ENCODE measurements around the gene ALPG. TPM values are rescaled to one million over a fixed set of nuclear protein-coding genes. Genes with fewer than 3 reads are reported as not detected.
A peak's percentile ranks its signal among the peaks of the same experiment; 100 is the strongest.

The ALPG gene
- total and polyA plus RNA-seq, 2 of the 4 experiments (the other 2 are of a cell fraction): not detected

DNA sequence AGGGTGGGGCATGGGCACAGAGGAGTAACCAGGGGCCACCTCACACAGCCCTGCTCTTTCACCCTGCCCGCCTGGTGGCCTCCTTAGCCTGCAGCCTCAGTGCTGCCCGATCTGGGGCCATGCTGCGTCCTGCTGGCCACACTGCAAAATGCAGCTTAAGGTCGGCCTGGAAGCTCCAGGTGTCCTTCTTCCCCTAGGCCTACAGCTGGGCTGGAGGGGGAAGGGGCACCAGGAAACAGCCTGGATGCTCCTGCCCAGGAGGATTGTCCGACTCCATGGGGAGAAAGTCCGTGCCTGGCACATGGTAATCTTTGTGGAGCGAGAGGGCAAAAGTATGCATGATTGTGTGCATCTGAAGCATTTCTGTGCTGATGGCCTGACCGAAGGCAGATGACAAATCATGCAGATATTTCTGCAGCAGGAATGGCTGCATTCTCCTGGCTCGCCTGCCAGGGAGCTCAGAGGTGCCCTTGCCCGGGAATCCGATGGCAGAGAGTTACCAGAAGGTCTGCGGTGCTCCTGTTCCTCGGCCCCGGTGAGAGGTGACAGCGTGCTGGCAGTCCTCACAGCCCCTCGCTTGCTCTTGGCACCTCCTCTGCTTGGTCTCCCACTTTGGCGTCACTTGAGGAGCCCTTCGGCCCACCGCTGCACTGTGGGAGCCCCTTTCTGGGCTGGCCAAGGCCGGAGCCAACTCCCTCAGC lies 40.9 kb upstream of the ALPG start:
- peak; percentile 92 for ATAC-seq (ENCODE audit: low read depth)
- CTCF ChIA-PET: no interaction called here

More for the DNA sequence above, 40.9 kb upstream of the ALPG start:
- H3K4me3 ChIP-seq (ENCODE audit: insufficient read depth, low read depth, low read length): no peak overlapping the region
- no peak overlapping the region for H3K14ac ChIP-seq (replicated peaks; ENCODE audit: low read depth, low read length)
- no peaks in the 10 kb centered on the region for H4K20me1 ChIP-seq (ENCODE audit: insufficient read depth, low read length)
- peak overlapping the region; percentile 76 for H2AFZ ChIP-seq (replicated peaks; ENCODE audit: low read length, poor library complexity)
- H2BK15ac ChIP-seq (ENCODE audit: low read depth, low read length): no peak overlapping the region
- intact Hi-C loops (cut with micrococcal nuclease): no loop called here
- no peak overlapping the region for H3K9ac ChIP-seq (ENCODE audit: low read depth, low read length)
- dilution Hi-C loops (cut with HindIII; ENCODE audit: low sequenced_read_pairs, unreplicated experiment): no loop called here
- H3K18ac ChIP-seq (ENCODE audit: low read depth, low read length): no peak overlapping the region
- H4K91ac ChIP-seq (ENCODE audit: insufficient read depth, low read depth, low read length): no peak overlapping the region
- 49% methylated on average over 9 of the region's 20 CpGs; no CpG with 5 or more reads in 1 of the 2 experiments for WGBS, 2 experiments (ENCODE audit: extremely low coverage in 2 of 2, insufficient read length in 1 of 2)
- H2BK120ac ChIP-seq (ENCODE audit: low read depth, low read length): no peak overlapping the region
- no peak overlapping the region for H3K23ac ChIP-seq (ENCODE audit: low read depth, low read length)
- H2BK20ac ChIP-seq (ENCODE audit: low read depth, low read length): no peak overlapping the region
- H3K27ac ChIP-seq (ENCODE audit: insufficient read depth, low read length): no peak overlapping the region
- H2BK5ac ChIP-seq (ENCODE audit: low read depth, low read length, poor library complexity, severe bottlenecking): no peak overlapping the region
- H3K36me3 ChIP-seq (ENCODE audit: control insufficient read depth, insufficient read depth, low read length): no peaks in the 10 kb centered on the region
- H3K9me1 ChIP-seq (ENCODE audit: insufficient read depth, low read length): no peaks in the 10 kb centered on the region
- no peak overlapping the region for H4K5ac ChIP-seq (ENCODE audit: low read depth, low read length)
- DNase-seq: peak; percentile 21
- 0 out of 2 replicates have a peak, but pooled peaks cover 2% of the 10 kb centered on the region for H3K9me3 ChIP-seq (ENCODE audit: control insufficient read depth, insufficient read depth, low read length)
- POLR2A ChIA-PET (ENCODE audit: unreplicated experiment): no interaction called here
- H3K79me1 ChIP-seq (ENCODE audit: low read depth in 1 of 2, low read length in 2 of 2): no peaks in the 10 kb centered on the region
- no peak overlapping the region for H2AK5ac ChIP-seq (ENCODE audit: low read depth, low read length)
- no peak overlapping the region for H3K4me2 ChIP-seq (ENCODE audit: low read depth, low read length)
- H3K27me3 ChIP-seq (ENCODE audit: control insufficient read depth, insufficient read depth, low read length): peaks cover 3% of the 10 kb centered on the region
- H2AK9ac ChIP-seq (replicated peaks; ENCODE audit: low read depth, low read length, poor library complexity): peak overlapping the region; percentile 78
- no TSS peak for BruUV-seq (replicated peaks)
- H3K4ac ChIP-seq (ENCODE audit: low read depth, low read length): no peak overlapping the region
- no peak overlapping the region for H3K56ac ChIP-seq (ENCODE audit: extremely low read depth, insufficient read depth, low read length)
- in situ Hi-C loops (cut with MboI; ENCODE audit: low sequenced_read_pairs): no loop called here
- H3K4me1 ChIP-seq (ENCODE audit: control insufficient read depth, insufficient read depth, low read length): peaks cover 2% of the 10 kb centered on the region; the same call in 1 of the 2 replicates
- no peak for TF ChIP-seq SMC3 (IDR thresholded peaks at IDR 0.05; ENCODE audit: low read depth, low read length)
- TF ChIP-seq, protein P1, sequence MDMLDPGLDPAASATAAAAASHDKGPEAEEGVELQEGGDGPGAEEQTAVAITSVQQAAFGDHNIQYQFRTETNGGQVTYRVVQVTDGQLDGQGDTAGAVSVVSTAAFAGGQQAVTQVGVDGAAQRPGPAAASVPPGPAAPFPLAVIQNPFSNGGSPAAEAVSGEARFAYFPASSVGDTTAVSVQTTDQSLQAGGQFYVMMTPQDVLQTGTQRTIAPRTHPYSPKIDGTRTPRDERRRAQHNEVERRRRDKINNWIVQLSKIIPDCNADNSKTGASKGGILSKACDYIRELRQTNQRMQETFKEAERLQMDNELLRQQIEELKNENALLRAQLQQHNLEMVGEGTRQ (IDR thresholded peaks at IDR 0.05; ENCODE audit: low read depth, low read length): no peak
- TF ChIP-seq MAZ (IDR thresholded peaks at IDR 0.05; ENCODE audit: borderline replicate concordance, low read depth, low read length): no peak
- TF ChIP-seq CEBPB (IDR thresholded peaks at IDR 0.05; ENCODE audit: low read depth, low read length): no peak
- TF ChIP-seq RAD21 (IDR thresholded peaks at IDR 0.05; ENCODE audit: low read length): peak; percentile 31
- TF ChIP-seq, protein P2, sequence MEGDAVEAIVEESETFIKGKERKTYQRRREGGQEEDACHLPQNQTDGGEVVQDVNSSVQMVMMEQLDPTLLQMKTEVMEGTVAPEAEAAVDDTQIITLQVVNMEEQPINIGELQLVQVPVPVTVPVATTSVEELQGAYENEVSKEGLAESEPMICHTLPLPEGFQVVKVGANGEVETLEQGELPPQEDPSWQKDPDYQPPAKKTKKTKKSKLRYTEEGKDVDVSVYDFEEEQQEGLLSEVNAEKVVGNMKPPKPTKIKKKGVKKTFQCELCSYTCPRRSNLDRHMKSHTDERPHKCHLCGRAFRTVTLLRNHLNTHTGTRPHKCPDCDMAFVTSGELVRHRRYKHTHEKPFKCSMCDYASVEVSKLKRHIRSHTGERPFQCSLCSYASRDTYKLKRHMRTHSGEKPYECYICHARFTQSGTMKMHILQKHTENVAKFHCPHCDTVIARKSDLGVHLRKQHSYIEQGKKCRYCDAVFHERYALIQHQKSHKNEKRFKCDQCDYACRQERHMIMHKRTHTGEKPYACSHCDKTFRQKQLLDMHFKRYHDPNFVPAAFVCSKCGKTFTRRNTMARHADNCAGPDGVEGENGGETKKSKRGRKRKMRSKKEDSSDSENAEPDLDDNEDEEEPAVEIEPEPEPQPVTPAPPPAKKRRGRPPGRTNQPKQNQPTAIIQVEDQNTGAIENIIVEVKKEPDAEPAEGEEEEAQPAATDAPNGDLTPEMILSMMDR (conservative IDR thresholded peaks at IDR 0.05; ENCODE audit: low read depth, low read length): peak; percentile 30; the same call in 1 of the 2 replicates
- no peak overlapping the region for H4K8ac ChIP-seq (ENCODE audit: low read depth in 2 of 2, low read length in 2 of 2)
